ENCODE results near the gene TNS1. TPM values are rescaled to one million over a fixed set of nuclear protein-coding genes. Genes with fewer than 3 reads are reported as not detected.

The TNS1 gene
- total and polyA plus RNA-seq, 10 of the 15 experiments (the other 5 are each of a cell fraction or from before 2014, with no cell fraction given): 0.05 to 0.44 TPM; not detected in 8

GRCh38 chr2:218039171-218039570 lies 36.4 kb upstream of the TNS1 start (continued):
- TF ChIP-seq SUPT20H (IDR thresholded peaks at IDR 0.05; ENCODE audit: borderline replicate concordance, control insufficient read depth, low read depth, low read length) (no peak), BCLAF1 (IDR thresholded peaks at IDR 0.05) (no peak), E2F8 (IDR thresholded peaks at IDR 0.05; ENCODE audit: low read depth, partially characterized antibody) (no peak), RAD51 (IDR thresholded peaks at IDR 0.05) (no peak)

GRCh38 chr2:218036371-218036770 lies 33.6 kb upstream of the TNS1 start:
- Histone ChIP-seq H3K4me2 (ENCODE audit: control insufficient read depth, insufficient read depth) (peak overlapping the region; percentile 52; the same call in 1 of the 2 replicates), H3K9me3 (replicated peaks; ENCODE audit: control insufficient read depth, insufficient read depth, low read length) (no peaks in the 10 kb centered on the region; the same call in 1 of the 3 replicates), H3K79me2 (ENCODE audit: control insufficient read depth, insufficient read depth, low read length) (no peaks in the 10 kb centered on the region), H2AFZ (ENCODE audit: control insufficient read depth, low read depth, low read length) (peak overlapping the region; percentile 50), H3K4me3 (no peak overlapping the region), H3K36me3 (ENCODE audit: control insufficient read depth in 2 of 2, insufficient read depth in 2 of 2, low read length in 1 of 2) (no peaks in the 10 kb centered on the region), H3K27ac (ENCODE audit: control insufficient read depth, insufficient read depth) (peak overlapping the region; percentile 8; the same call in 1 of the 2 replicates), H3K27me3 (replicated peaks in 1 of 2; ENCODE audit: control insufficient read depth in 2 of 2, insufficient read depth in 2 of 2, low read length in 1 of 2) (no peaks in the 10 kb centered on the region; a peak in 1 of 4 replicates), H3K9ac (ENCODE audit: control insufficient read depth, insufficient read depth, low read length) (no peak overlapping the region), H4K20me1 (ENCODE audit: control insufficient read depth, insufficient read depth) (no peaks in the 10 kb centered on the region), H3K4me1 (ENCODE audit: control insufficient read depth, insufficient read depth, low read length) (peaks cover 39% of the 10 kb centered on the region)
- ChIA-PET SMC1A (ENCODE audit: uncharacterized antibody, unreplicated experiment) (interaction anchor here (0.8 kb wide), 1 partner anchor 27 kb away, joined by 3 read pairs; no protein-coding TSS in a partner anchor), CTCF (interaction anchor here (1.0 to 3.3 kb wide), 6 partner anchors 8 to 251 kb away, joined by 3 to 12 read pairs (median 6); partner anchors contain the start of gene RUFY4), RAD21 (ENCODE audit: unreplicated experiment) (interaction anchor here (0.6 to 1.2 kb wide), 2 partner anchors 137 to 247 kb away, joined by 3 read pairs; no protein-coding TSS in a partner anchor), POLR2A (interaction anchor here (1.0 kb wide), 1 partner anchor 9 kb away, joined by 3 read pairs; no protein-coding TSS in a partner anchor)
- DNase-seq (ENCODE audit: low read depth, low spot score) (no peak), FAIRE-seq (no peak), ATAC-seq (peak; percentile 34)
- 37% methylated on average over 5 of the region's 5 CpGs for WGBS (ENCODE audit: insufficient coverage, insufficient replicate concordance, low lambda C conversion rate, missing lambda C conversion rate)
- intact Hi-C loops (cut with micrococcal nuclease; ENCODE audit: unreplicated experiment): no loop called here
- no TSS peak for BruUV-seq (replicated peaks)
- in situ Hi-C loops (cut with MboI): no loop called here
- TF ChIP-seq POU2F2 (IDR thresholded peaks at IDR 0.05; ENCODE audit: borderline replicate concordance, low read depth, low read length) (no peak), FOXK2 (IDR thresholded peaks at IDR 0.05) (no peak), RAD21 (IDR thresholded peaks at IDR 0.05; ENCODE audit: insufficient read depth, low read depth, low read length) (peak; percentile 24; the same call in 1 of the 2 replicates), RB1 (IDR thresholded peaks at IDR 0.05; ENCODE audit: borderline replicate concordance) (no peak), KDM1A (IDR thresholded peaks at IDR 0.05; ENCODE audit: borderline replicate concordance) (no peak), NR2C1 (IDR thresholded peaks at IDR 0.05) (no peak), MEF2A (IDR thresholded peaks at IDR 0.05; ENCODE audit: insufficient read depth, low read depth, low read length) (no peak), STAT3 (IDR thresholded peaks at IDR 0.05; ENCODE audit: low read depth, low read length) (no peak), GATAD2B (conservative IDR thresholded peaks at IDR 0.05; ENCODE audit: low read depth) (no peak), HDGF (IDR thresholded peaks at IDR 0.05) (no peak), RCOR1 (conservative IDR thresholded peaks at IDR 0.05; ENCODE audit: low read depth, low read length) (no peak), CREM (IDR thresholded peaks at IDR 0.05; ENCODE audit: low read depth) (peak; percentile 55), CREB1 (IDR thresholded peaks at IDR 0.05; ENCODE audit: low read depth) (peak; percentile 53; the same call in 1 of the 2 replicates)
